GM04504 (cell line): ENCODE results near the gene SRGAP2B.
"Not testable (repeated sequence)": the region's sequence is repeated elsewhere in the genome, so short reads cannot be mapped to it uniquely, and the experiment has no call there.

ENCODE experiments used
- DNase-seq: peaks from one replicate; pipeline ENCODE4 v3.0.0-alpha.2; 2012; ENCODE audit warnings: low read depth

The SRGAP2B gene

DNA sequence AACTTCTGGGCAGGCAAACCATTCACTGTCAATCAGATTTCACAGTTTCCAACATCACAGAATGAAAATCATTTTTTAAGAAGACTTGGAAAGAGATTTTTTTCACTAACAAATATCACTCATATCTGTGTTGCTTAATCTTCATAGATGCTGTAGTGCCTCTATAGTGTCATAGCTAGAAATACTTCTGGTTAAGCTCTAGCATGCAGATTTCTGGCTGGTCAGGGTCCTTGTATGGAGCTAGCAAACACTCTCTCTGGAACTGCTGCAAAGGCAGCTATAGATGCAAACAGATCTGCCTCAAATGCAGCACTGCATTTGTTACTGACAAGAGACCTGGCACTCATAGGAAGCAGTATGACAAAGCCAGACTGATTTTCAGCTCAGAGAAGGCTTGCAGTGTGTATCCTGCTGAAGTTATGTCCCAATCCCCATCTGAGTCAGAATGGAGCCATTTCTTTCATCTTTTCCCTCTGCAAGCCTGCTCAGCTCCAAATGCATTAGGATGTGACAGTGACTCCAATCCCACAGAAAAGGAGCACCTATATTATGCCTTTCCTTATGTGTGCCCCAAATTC lies 99.2 kb downstream of the SRGAP2B start:
- DNase-seq, result peak; percentile 7

DNA sequence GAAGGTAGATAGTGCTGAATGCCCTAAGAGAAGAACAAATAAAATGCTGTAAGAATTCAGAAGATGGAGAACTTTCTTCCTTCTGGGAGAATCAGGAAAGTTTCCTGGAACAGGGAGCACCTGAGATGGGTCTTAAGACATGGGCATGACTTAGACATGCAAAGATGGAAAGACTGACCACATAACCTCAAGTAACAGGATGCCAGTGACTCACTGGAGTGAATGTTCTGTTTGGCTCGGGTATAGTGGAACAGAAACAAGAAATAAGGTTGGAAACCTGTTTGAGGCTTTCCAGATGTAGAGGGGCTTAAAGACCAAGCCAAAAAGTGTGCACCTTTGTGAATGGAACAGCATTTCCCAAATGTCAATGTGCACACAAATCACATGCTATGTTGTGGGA lies 102.2 kb downstream of the SRGAP2B start:
- DNase-seq, result peak; percentile 32

DNA sequence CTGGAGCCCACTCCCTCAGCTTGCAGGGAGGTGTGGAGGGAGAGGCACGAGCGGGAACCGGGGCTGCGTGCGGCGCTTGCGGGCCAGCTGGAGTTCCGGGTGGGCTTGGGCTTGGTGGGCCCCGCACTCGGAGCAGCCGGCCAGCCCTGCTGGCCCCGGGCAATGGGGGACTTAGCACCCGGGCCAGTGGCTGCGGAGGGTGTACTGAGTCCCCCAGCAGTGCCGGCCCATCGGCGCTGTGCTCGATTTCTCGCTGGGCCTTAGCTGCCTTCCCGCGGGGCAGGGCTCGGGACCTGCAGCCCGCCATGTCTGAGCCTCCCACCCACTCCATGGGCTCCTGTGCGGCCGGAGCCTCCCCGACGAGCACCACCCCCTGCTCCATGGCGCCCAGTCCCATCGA lies 104.5 kb downstream of the SRGAP2B start:
- not testable (repeated sequence) for DNase-seq

DNA sequence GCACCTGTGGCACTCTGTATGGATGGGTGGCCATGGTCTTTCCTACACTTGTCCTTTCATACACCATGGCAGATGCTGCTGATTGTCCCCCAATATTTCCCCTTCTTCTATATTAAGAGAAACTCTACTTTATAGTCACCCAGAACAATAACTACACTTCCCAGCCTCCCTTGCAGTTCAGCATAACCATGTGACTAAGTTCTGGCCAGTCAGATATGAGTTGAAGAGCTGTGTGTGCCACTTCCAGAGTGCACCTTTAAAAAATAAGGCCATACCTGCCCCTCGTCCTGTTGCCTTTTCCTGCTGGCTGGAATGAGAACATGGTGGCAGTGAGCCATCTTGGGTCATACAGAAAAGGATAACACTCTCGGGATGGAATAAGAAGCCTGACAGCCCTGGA lies 108.0 kb downstream of the SRGAP2B start:
- DNase-seq, result not testable (repeated sequence)

DNA sequence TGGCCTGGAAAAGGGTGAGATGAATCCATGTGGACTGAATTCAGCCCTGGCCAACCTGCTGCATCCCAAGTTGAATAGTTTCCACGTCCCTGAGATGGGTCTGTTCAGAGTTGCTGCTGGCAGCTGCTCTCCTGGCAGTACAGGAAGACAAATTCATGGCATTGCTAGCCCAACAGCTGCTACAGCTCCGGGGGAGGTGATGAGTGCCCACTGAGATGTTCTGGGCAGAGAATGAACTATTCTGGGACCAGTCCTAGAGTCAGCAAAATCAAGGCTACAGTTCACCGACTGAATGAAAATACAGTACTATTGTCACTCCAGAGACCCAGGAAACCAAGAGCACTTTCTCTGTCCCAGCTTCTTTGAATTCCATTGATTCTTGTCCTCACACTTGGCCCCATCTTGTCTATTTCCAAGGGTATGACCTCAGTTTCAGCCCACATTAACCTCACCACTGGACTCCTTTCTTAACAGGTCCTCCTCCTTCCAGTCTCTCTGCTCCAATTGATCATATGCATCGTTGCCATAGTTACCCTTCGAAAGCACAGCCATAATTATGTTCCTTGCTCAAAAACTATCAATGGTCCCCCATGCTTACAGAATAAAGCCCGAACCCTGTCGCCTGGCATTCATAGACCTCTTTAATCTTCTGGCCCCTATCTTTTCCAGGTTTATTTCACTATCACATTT lies 108.8 kb downstream of the SRGAP2B start:
- not testable (repeated sequence) for DNase-seq

DNA sequence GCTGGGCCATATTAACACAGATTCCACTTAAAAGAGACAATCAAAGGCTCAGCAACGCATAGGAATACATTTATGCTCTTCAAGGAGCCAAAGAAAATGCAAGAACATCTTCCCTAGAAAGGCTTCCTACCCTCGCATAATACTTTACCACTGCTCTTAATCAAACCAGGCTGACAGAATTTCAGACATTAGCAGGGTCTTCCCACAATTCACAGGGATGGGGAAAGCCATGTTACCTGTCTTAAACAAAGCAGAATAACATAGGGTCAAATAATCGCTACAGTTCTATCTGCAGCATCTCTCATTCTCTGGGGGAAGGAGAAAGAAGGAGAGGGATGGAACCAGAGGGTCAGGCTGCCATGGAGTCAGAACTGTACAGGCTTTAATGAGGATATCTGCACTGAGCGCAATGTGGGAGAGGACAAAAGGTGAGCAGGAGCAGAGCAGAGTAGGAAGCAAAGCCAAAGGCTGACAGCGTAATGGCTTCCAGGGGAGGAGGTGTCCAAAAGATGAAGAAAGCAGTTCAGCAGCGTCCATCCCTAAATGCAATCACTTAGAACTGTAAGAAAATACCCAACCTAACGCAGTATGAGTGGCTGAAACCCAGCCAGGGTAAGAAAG lies 109.5 kb downstream of the SRGAP2B start:
- DNase-seq, result not testable (repeated sequence)

DNA sequence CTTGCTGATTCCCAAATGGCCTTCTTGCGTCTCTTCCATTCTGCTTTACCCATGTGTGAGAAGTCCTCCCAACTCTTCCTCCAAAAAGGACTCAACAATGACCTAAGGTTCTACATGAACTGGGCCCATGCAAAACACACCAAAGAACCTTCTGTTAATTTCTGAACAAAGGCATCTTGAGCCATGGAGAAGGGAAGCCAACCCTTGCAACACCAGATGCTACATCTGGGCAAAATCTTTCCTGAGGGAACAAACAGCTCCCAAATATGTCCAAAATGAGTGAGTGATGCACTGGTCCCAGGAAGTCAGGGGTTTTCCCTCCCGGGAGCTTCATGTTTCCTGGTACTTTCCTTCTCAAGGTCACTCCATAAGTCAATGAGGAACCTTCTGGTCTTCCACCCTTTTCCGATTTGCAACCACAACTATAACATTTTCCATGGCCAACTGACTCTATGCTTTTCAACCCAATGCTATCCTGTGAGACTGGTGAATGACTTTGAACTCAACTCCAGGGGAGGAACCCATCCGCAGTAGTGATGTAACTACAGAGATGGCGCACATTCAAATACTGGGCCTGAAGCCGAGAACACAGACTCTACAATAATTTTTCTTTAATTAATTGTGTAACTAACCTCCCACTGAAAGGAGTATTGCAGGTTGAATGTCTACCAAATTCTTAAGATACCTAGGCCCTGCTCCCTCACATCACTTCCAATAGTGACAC lies 112.2 kb downstream of the SRGAP2B start:
- DNase-seq, result not testable (repeated sequence)

DNA sequence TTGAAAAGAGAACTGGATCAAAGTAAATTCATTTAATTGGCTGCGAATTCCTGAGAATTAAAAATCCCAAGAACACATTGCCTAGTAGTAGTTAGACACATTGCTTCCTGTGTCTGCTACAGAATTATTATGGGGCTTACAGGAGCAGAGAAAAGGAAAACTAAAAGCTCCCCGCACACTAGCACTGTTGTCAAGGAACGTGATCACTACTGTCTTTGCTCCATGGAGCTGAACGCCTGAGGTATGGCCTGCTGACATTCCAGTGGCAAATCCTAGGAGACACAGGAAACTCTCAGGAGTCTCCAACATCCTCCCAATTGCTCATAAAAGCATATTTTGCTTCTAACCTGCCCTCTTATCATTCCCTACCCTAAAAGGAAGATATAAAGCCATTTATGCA lies 114.0 kb downstream of the SRGAP2B start:
- DNase-seq, result not testable (repeated sequence)

DNA sequence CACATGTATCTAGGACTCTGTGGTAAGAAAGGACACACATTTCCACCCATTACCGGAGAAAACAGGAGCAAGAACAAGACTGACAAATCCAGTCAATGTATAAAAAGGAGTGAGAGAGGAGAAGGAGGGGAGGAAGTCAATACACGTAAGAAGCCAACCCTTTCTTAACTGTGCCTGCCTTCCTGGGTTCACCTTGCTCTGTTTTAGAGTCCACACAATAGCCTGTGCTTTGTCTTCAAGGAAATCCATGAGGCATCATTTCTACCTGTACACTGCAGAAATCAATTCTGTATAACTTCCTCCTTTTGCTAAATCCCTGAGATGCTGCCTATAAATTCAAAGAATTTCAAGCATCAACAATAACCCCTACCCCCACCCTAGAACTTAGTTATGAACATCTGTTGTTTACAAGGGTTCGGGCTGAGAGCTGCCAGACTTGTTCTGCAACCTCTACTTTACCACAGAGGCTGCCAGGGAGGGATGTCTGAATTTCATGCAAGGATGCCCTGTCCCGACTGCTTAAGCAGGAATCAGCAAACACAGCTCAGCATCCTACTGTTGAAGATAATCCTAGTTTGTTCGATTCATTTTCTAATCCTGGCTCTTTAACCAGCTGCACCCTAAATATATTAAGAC lies 115.0 kb downstream of the SRGAP2B start:
- not testable (repeated sequence) for DNase-seq

DNA sequence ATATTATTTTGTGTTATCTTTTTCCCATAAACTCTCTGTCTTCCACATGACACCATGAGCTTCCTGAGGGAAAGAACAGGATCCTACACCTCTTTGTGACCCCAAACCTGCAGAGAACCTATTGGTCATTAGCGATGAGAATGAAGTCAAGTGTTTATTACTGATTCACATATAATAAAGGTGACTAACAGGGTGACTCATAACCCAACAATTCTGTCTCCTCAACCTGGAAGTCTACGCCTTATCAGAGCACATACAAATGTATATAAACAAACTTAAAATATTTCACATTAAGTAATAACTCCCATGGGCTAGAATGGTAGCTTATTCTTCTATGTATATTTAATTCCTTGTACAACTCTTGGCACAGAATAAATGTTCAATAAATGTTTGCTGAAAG lies 117.3 kb downstream of the SRGAP2B start:
- not testable (repeated sequence) for DNase-seq

DNA sequence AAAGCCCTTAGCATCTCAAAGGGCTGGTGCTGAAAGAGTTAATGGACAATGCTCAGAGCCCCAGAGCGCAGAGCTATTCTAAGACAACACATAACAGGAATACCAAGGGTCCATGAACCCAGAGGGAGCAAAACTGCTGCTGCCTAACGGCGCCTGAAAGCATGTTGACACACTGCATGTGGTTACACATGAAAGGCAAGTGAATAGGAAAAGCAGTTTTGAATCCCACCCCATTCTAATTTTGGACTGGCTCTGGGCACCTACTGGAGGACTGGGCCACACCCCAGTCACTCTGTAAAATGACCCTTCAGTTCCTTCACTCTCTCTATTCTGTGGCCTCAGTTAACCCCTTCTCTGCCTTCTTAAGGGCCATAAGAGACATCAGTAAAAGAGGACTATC lies 123.2 kb downstream of the SRGAP2B start:
- not testable (repeated sequence) for DNase-seq

DNA sequence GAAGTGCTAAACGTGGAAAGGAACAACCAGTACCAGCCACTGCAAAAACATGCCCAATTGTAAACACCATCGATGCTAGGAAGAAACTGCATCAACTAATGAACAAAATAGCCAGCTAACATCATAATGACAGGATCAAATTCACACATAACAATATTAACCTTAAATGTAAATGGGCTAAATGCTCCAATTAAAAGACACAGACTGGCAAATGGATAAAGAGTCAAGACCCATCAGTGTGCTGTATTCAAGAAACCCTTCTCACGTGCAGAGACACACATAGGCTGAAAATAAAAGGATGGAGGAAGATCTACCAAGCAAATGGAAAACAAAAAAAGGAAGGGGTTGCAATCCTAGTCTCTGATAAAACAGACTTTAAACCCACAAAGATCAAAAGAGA lies 128.6 kb downstream of the SRGAP2B start:
- not testable (repeated sequence) for DNase-seq

DNA sequence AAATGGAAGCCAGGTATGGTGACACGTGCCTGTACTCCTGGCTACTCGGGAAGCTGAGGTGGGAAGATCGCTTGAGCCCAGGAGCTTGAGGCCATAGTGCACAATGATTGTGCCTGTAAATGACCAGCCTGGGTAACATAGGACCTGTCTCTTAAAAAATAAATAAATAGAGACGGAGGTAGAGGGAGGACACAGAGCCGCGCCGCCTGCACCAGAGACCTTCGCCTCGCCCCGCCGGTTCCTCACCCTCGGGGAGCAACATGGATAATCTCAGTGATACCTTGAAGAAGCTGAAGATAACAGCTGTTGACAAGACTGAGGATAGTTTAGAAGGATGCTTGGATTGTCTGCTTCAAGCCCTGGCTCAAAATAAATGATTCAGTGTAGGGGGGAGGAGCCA lies 130.4 kb downstream of the SRGAP2B start:
- not testable (repeated sequence) for DNase-seq

DNA sequence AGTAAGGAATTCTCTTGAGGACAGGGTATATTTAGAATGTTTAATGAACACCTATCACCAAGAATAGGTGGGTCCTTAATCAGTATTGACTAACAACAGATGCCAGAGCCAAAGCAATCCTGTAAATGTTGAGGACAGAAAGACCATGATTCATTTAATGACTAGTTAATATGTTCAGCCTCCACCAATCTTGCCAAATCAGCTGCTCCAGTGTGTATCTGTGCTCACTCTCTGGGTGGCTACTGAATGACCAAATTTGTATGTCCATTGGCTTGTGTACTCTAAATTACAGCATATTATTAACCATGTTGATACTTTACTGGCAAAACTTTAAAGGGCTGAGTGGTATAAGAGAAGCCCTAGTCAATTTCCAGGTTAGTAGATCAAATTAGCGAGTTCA lies 130.9 kb downstream of the SRGAP2B start:
- DNase-seq, result not testable (repeated sequence)

DNA sequence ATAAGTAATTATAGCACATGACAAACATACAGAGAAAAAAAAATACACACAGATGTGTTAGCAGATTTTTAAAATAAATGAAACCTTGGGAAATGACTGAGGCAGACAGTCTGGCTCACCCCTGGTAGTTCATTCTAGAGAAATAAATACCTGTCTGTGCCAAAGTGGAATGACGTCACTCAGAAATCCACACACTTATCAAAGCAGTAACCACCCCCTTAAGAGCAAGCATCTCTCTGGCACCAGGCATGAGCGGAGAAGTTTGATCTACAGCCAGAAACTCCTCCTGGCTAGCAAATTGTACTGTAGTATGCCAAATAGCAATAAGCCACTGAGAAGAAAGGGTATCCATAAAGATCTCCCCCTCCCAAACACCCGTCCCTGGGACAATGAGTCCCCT lies 131.6 kb downstream of the SRGAP2B start:
- DNase-seq, result not testable (repeated sequence)

DNA sequence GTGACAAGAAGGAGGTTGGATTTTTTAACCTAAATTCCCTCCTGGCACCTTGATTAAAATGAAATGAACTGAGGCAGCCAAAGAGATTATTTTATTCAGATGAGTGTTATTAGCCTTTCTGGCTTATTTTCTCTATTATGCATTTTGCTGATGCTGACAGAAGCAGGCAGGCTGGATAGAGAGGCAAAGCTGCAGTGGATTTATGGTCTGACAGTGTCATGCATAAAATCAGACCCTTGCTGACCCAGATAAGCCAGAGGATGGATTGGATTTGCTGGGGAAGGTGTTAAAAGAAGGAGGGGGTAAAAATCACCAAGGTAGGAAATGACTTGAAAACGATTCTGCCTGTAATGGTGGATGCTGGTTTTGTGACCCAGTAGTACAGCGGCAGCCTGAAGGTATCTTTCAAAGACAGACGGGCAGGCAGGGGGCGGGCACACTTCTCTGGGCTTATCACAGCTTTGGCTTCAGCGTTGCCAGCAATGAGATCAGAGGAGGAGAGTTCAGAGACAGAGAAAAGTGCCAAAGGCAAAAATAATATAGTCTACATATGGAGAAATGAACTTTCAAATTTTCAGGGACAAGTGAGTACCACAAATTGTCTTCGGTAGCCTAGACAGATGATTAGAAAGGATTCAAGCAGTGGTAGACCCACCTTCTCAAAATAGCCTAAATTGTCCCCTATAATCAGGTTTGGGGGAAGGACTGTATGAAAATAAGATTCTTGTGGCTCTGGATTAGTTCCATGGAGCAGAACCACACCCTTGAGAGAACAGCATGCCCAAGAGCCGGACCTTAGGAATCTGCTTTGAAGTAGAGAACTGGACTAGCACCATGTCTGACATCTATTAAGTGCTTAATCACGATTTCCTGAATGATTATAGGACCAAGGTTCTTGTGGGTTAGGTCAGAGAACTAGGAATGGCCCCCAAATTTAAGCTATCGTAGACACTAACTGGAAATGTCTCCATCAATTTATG lies 133.2 kb downstream of the SRGAP2B start:
- DNase-seq, result not testable (repeated sequence)

DNA sequence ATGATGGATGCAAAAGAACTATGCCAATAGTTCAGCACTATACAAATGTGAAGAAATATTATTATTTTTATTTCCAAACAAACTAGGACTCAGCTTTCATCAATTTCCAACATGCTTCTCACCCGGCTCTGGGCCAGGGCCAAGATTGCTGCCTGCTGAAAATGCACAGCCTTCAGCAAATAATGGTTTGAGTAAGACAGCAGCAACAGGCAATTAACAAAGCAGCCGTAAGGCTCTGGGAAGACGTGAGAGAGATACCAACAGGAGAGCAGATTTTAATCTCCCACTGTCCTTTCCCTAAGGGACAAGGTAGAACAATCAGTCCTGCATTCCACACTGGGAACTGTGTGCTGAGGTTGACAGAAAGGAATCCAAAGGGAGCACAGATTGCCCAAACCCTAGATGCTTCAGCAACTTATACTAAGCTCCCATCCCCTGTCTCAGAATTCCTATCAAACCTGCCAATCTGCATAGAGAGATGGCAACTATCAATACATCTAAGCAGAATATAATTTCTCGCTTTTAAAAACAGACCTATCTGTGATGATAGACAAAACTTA lies 134.1 kb downstream of the SRGAP2B start:
- DNase-seq, result not testable (repeated sequence)

DNA sequence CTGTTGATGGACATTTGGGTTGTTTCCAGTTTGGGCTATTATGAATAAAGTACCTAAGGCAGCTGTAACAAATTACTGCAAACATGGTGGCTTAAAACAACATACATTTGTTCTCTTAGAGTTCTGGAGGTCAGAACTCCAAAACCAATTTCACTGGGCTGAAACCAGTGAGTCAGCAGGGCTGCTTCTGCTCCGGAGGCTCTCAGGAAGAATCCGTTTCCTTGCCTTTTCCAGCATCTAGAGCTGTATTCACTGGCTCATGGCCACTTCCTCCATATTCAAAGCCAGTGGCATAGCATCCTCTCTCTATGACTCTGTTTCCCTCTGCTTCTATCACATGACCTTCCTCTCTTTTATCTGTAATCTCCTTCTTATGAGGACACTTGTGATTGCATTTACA lies 146.7 kb downstream of the SRGAP2B start:
- not testable (repeated sequence) for DNase-seq

DNA sequence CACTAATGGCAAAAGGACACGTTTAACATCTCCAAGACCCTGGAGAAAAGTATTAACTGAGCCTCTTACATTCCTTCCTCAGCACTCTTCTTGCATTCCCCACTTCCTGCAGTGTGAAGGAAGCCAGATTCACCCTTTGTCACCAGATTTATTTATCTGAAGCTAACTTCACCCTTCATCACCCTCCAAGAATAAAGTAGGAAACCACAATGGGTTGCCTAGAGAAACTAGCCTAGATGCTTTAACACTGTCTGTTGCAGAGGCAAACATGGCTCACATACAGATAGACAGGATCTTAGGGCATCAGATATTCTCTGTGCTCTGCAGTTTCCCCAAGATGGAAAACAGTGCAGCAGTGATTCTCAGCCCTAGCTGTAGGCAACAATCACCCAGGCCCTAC lies 147.6 kb downstream of the SRGAP2B start:
- not testable (repeated sequence) for DNase-seq
